MCF 10A (cell line): ENCODE results near the gene CEP131. TPM values are rescaled to one million over a fixed set of nuclear protein-coding genes. Genes with fewer than 3 reads are reported as not detected.

Experiments used
- BruUV-seq: library from RNA; stranded (reverse); fragments of 400-500 nt; replicated peaks from 2 replicates; lab custom pipeline; 2021; lab: Mats Ljungman, UMichigan
- CTCF ChIA-PET: fragments of 300-600 bp; sonication (Branson Sonifier 250); formaldehyde crosslinking; extraction: SDS; loops from one replicate; lab custom pipeline; 2021; ENCODE audit warnings: antibody characterized with exemption, inconsistent platforms; lab: Yijun Ruan, JAX
- POLR2A ChIA-PET: fragments of 300-600, 350-650 bp; sonication (Branson Sonifier 250); formaldehyde crosslinking; extraction: SDS; loops from one replicate; lab custom pipeline; 2020; ENCODE audit warnings: antibody characterized with exemption, inconsistent platforms; lab: Yijun Ruan, JAX
- DNase-seq: peaks from one replicate; pipeline ENCODE4 v3.0.0-alpha.2; 2018; ENCODE audit not compliant: unreplicated experiment
- H3K27ac Mint-ChIP-seq: one replicate; pipeline ENCODE4 v1.8.0; 2022; ENCODE audit warnings: mild to moderate bottlenecking, low read depth, mixed read lengths; ENCODE audit not compliant: unreplicated experiment
- H3K27me3 Mint-ChIP-seq: one replicate; pipeline ENCODE4 v1.8.0; 2022; ENCODE audit warnings: mixed read lengths; ENCODE audit not compliant: insufficient read depth, unreplicated experiment
- H3K36me3 Mint-ChIP-seq: one replicate; pipeline ENCODE4 v1.8.0; 2022; ENCODE audit warnings: mild to moderate bottlenecking, moderate library complexity, mixed read lengths; ENCODE audit not compliant: insufficient read depth, unreplicated experiment
- H3K4me1 Mint-ChIP-seq: one replicate; pipeline ENCODE4 v1.8.0; 2022; ENCODE audit warnings: mixed read lengths; ENCODE audit not compliant: insufficient read depth, unreplicated experiment
- H3K4me3 Mint-ChIP-seq: one replicate; pipeline ENCODE4 v1.8.0; 2022; ENCODE audit warnings: mild to moderate bottlenecking, moderate library complexity, mixed read lengths; ENCODE audit not compliant: unreplicated experiment
- H3K9me3 Mint-ChIP-seq: one replicate; pipeline ENCODE4 v1.8.0; 2022; ENCODE audit warnings: mixed read lengths; ENCODE audit not compliant: unreplicated experiment
- CTCF ChIP-seq: fragments of 200-600 bp; IDR thresholded peaks from one replicate; pipeline ENCODE4 v1.8.0; 2022; ENCODE audit warnings: antibody characterized with exemption, mild to moderate bottlenecking; ENCODE audit not compliant: unreplicated experiment
- intact Hi-C: fragments of 100-400 bp; cut with micrococcal nuclease; formaldehyde crosslinking; loops from 2 replicates; pipeline ENCODE4 v1.14.1; 2022
- total RNA-seq: library from RNA; stranded (reverse); gene quantifications from 2 replicates; pipeline ENCODE4 v1.2.3, GENCODE V29; 2022

The CEP131 gene
- total RNA-seq, 1 experiment from 2014 or later: 9.5 TPM

GRCh38 chr17:81143717-81144422 lies 78.9 kb downstream of the CEP131 start:
- no peaks in the 10 kb centered on the region for H3K27me3 Mint-ChIP-seq
- H3K4me1 Mint-ChIP-seq: no peaks in the 10 kb centered on the region
- CTCF ChIA-PET: interaction anchor here (0.6 to 1.7 kb wide), 6 partner anchors 9 to 341 kb away, joined by 3 to 7 read pairs (median 4); no protein-coding TSS in a partner anchor
- H3K9me3 Mint-ChIP-seq: no peaks in the 10 kb centered on the region
- H3K4me3 Mint-ChIP-seq: no peak overlapping the region
- no peak for DNase-seq
- no peak for TF ChIP-seq CTCF
- intact Hi-C loops: loop anchor here (2.0 kb wide), 3 partner anchors 57 to 339 kb away; no protein-coding TSS in a partner anchor
- POLR2A ChIA-PET: interaction anchor here (1.2 kb wide), 1 partner anchor 9 kb away, joined by 4 read pairs; no protein-coding TSS in a partner anchor
- no peaks in the 10 kb centered on the region for H3K36me3 Mint-ChIP-seq
- H3K27ac Mint-ChIP-seq: no peak overlapping the region
- no TSS peak for BruUV-seq

GRCh38 chr17:81143200-81143527 lies 79.6 kb downstream of the CEP131 start:
- DNase-seq: no peak
- no peak overlapping the region for H3K27ac Mint-ChIP-seq
- intact Hi-C loops: loop anchor here (2.0 kb wide), 3 partner anchors 58 to 340 kb away; no protein-coding TSS in a partner anchor
- no peaks in the 10 kb centered on the region for H3K36me3 Mint-ChIP-seq
- H3K4me1 Mint-ChIP-seq: no peaks in the 10 kb centered on the region
- H3K4me3 Mint-ChIP-seq: no peak overlapping the region
- ChIA-PET CTCF (interaction anchor here (0.6 to 1.7 kb wide), 15 partner anchors 9 to 458 kb away, joined by 3 to 7 read pairs (median 3); no protein-coding TSS in a partner anchor), POLR2A (interaction anchor here (0.5 to 0.6 kb wide), 2 partner anchors 71 to 92 kb away, joined by 3 read pairs; no protein-coding TSS in a partner anchor)
- no TSS peak for BruUV-seq
- no peaks in the 10 kb centered on the region for H3K9me3 Mint-ChIP-seq
- TF ChIP-seq CTCF: no peak
- H3K27me3 Mint-ChIP-seq: no peaks in the 10 kb centered on the region

GRCh38 chr17:81142301-81143199 lies 80.2 kb downstream of the CEP131 start:
- Mint-ChIP-seq H3K27me3 (no peaks in the 10 kb centered on the region), H3K36me3 (no peaks in the 10 kb centered on the region), H3K27ac (no peak overlapping the region), H3K9me3 (no peaks in the 10 kb centered on the region), H3K4me1 (no peaks in the 10 kb centered on the region), H3K4me3 (no peak overlapping the region)
- DNase-seq: peak; percentile 79
- CTCF ChIA-PET: interaction anchor here (0.6 to 1.7 kb wide), 19 partner anchors 9 to 867 kb away, joined by 3 to 7 read pairs (median 3); no protein-coding TSS in a partner anchor
- TF ChIP-seq CTCF: peak; percentile 56
- POLR2A ChIA-PET: interaction anchor here (0.5 to 1.5 kb wide), 4 partner anchors 48 to 91 kb away, joined by 3 to 4 read pairs (median 4); no protein-coding TSS in a partner anchor
- intact Hi-C loops: loop anchor here (2.0 kb wide), 3 partner anchors 58 to 340 kb away; no protein-coding TSS in a partner anchor
- BruUV-seq: no TSS peak
